ENCODE data around the gene SCAND1.
"Not testable (repeated sequence)": the region's sequence is repeated elsewhere in the genome, so short reads cannot be mapped to it uniquely, and the experiment has no call there.

Gene SCAND1

GRCh38 chr20:35956616-35957015 is 2.3 kb upstream of the SCAND1 start:
- Histone ChIP-seq H3K4me3 (ENCODE audit: low read depth in 1 of 2, low read length in 2 of 2) (no peak overlapping the region), H3K4me1 (ENCODE audit: control insufficient read depth in 1 of 2, insufficient read depth in 2 of 2, low read length in 2 of 2) (peaks cover 12 to 22% of the 10 kb centered on the region in 2 donors), H3K27me3 (ENCODE audit: low read depth, low read length) (no peaks in the 10 kb centered on the region), H3K27ac (ENCODE audit: low read length) (no peak overlapping the region), H3K36me3 (ENCODE audit: control insufficient read depth in 1 of 2, insufficient read depth in 2 of 2, low read length in 2 of 2) (peaks cover 0 to 4% of the 10 kb centered on the region in 2 donors), H3K9me3 (ENCODE audit: control insufficient read depth in 1 of 2, low read length in 2 of 2) (no peaks in the 10 kb centered on the region)

GRCh38 chr20:35954907-35955251 is 577 bp upstream of the SCAND1 start:
- peak overlapping the region; percentile 71 to 90 for H3K4me3 ChIP-seq (ENCODE audit: low read depth in 1 of 2, low read length in 2 of 2)
- no peaks in the 10 kb centered on the region for H3K27me3 ChIP-seq (ENCODE audit: low read depth, low read length)
- H3K36me3 ChIP-seq (ENCODE audit: control insufficient read depth in 1 of 2, insufficient read depth in 2 of 2, low read length in 2 of 2) = peaks cover 0 to 4% of the 10 kb centered on the region in 2 donors
- H3K4me1 ChIP-seq (ENCODE audit: control insufficient read depth in 1 of 2, insufficient read depth in 2 of 2, low read length in 2 of 2) = peaks cover 12 to 22% of the 10 kb centered on the region in 2 donors
- H3K9me3 ChIP-seq (ENCODE audit: control insufficient read depth in 1 of 2, low read length in 2 of 2) = no peaks in the 10 kb centered on the region
- peak overlapping the region; percentile 94 for H3K27ac ChIP-seq (ENCODE audit: low read length)

- Histone ChIP-seq H3K9me3 (ENCODE audit: control insufficient read depth in 1 of 2, low read length in 2 of 2) (no peaks in the 10 kb centered on the region), H3K4me3 (ENCODE audit: low read depth in 1 of 2, low read length in 2 of 2) (peak overlapping the region; percentile 71 to 90), H3K27me3 (ENCODE audit: low read depth, low read length) (no peaks in the 10 kb centered on the region), H3K27ac (ENCODE audit: low read length) (peak overlapping the region; percentile 94), H3K4me1 (ENCODE audit: control insufficient read depth in 1 of 2, insufficient read depth in 2 of 2, low read length in 2 of 2) (peaks cover 12 to 22% of the 10 kb centered on the region in 2 donors), H3K36me3 (ENCODE audit: control insufficient read depth in 1 of 2, insufficient read depth in 2 of 2, low read length in 2 of 2) (peaks cover 0 to 4% of the 10 kb centered on the region in 2 donors)
Measured at GRCh38 chr20:35953387-35954199, 709 bp downstream of the SCAND1 start.

- H3K9me3 ChIP-seq (ENCODE audit: control insufficient read depth in 1 of 2, low read length in 2 of 2) = no peaks in the 10 kb centered on the region
- H3K27me3 ChIP-seq (ENCODE audit: low read depth, low read length) = no peaks in the 10 kb centered on the region
- peak overlapping the region; percentile 71 to 90 for H3K4me3 ChIP-seq (ENCODE audit: low read depth in 1 of 2, low read length in 2 of 2)
- H3K4me1 ChIP-seq (ENCODE audit: control insufficient read depth in 1 of 2, insufficient read depth in 2 of 2, low read length in 2 of 2) = peaks cover 12 to 22% of the 10 kb centered on the region in 2 donors
- H3K36me3 ChIP-seq (ENCODE audit: control insufficient read depth in 1 of 2, insufficient read depth in 2 of 2, low read length in 2 of 2) = peaks cover 4 to 6% of the 10 kb centered on the region in 2 donors
- H3K27ac ChIP-seq (ENCODE audit: low read length) = peak overlapping the region; percentile 94
Measured at GRCh38 chr20:35952480-35953386, 1.6 kb downstream of the SCAND1 start.

GRCh38 chr20:35952080-35952479 is 2.2 kb downstream of the SCAND1 start:
- H3K27me3 ChIP-seq (ENCODE audit: low read depth, low read length); H3K27ac ChIP-seq (ENCODE audit: low read length); H3K9me3 ChIP-seq (ENCODE audit: control insufficient read depth in 1 of 2, low read length in 2 of 2); H3K4me3 ChIP-seq (ENCODE audit: low read depth in 1 of 2, low read length in 2 of 2): not testable (repeated sequence)
- H3K36me3 ChIP-seq (ENCODE audit: control insufficient read depth in 1 of 2, insufficient read depth in 2 of 2, low read length in 2 of 2) = peaks cover 8 to 11% of the 10 kb centered on the region in 2 donors
- peaks cover 12 to 22% of the 10 kb centered on the region in 2 donors for H3K4me1 ChIP-seq (ENCODE audit: control insufficient read depth in 1 of 2, insufficient read depth in 2 of 2, low read length in 2 of 2)

- Histone ChIP-seq H3K36me3 (ENCODE audit: control insufficient read depth in 1 of 2, insufficient read depth in 2 of 2, low read length in 2 of 2) (peaks cover 11 to 21% of the 10 kb centered on the region in 2 donors), H3K27ac (ENCODE audit: low read length) (no peak overlapping the region), H3K27me3 (ENCODE audit: low read depth, low read length) (no peaks in the 10 kb centered on the region), H3K9me3 (ENCODE audit: control insufficient read depth in 1 of 2, low read length in 2 of 2) (no peaks in the 10 kb centered on the region), H3K4me3 (ENCODE audit: low read depth in 1 of 2, low read length in 2 of 2) (no peak overlapping the region), H3K4me1 (ENCODE audit: control insufficient read depth in 1 of 2, insufficient read depth in 2 of 2, low read length in 2 of 2) (peaks cover 8 to 16% of the 10 kb centered on the region in 2 donors)
Measured at GRCh38 chr20:35950093-35950492, 4.2 kb downstream of the SCAND1 start.

GRCh38 chr20:35947907-35948306 is 6.4 kb downstream of the SCAND1 start:
- H3K4me1 ChIP-seq (ENCODE audit: control insufficient read depth in 1 of 2, insufficient read depth in 2 of 2, low read length in 2 of 2) = peaks cover 6 to 10% of the 10 kb centered on the region in 2 donors
- H3K27me3 ChIP-seq (ENCODE audit: low read depth, low read length) = no peaks in the 10 kb centered on the region
- no peaks in the 10 kb centered on the region for H3K9me3 ChIP-seq (ENCODE audit: control insufficient read depth in 1 of 2, low read length in 2 of 2)
- H3K36me3 ChIP-seq (ENCODE audit: control insufficient read depth in 1 of 2, insufficient read depth in 2 of 2, low read length in 2 of 2) = peaks cover 21 to 28% of the 10 kb centered on the region in 2 donors
- H3K4me3 ChIP-seq (ENCODE audit: low read depth in 1 of 2, low read length in 2 of 2) = no peak overlapping the region
- H3K27ac ChIP-seq (ENCODE audit: low read length) = no peak overlapping the region

- H3K27ac ChIP-seq (ENCODE audit: low read length) = no peak overlapping the region
- no peak overlapping the region for H3K4me3 ChIP-seq (ENCODE audit: low read depth in 1 of 2, low read length in 2 of 2)
- peaks cover 1 to 6% of the 10 kb centered on the region in 2 donors for H3K4me1 ChIP-seq (ENCODE audit: control insufficient read depth in 1 of 2, insufficient read depth in 2 of 2, low read length in 2 of 2)
- H3K9me3 ChIP-seq (ENCODE audit: control insufficient read depth in 1 of 2, low read length in 2 of 2) = no peaks in the 10 kb centered on the region
- peaks cover 21 to 29% of the 10 kb centered on the region in 2 donors for H3K36me3 ChIP-seq (ENCODE audit: control insufficient read depth in 1 of 2, insufficient read depth in 2 of 2, low read length in 2 of 2)
- H3K27me3 ChIP-seq (ENCODE audit: low read depth, low read length) = no peaks in the 10 kb centered on the region
Measured at GRCh38 chr20:35947489-35947888, 6.8 kb downstream of the SCAND1 start.

- no peak overlapping the region for H3K27ac ChIP-seq (ENCODE audit: low read length)
- peaks cover 37 to 67% of the 10 kb centered on the region in 2 donors for H3K36me3 ChIP-seq (ENCODE audit: control insufficient read depth in 1 of 2, insufficient read depth in 2 of 2, low read length in 2 of 2)
- H3K9me3 ChIP-seq (ENCODE audit: control insufficient read depth in 1 of 2, low read length in 2 of 2) = no peaks in the 10 kb centered on the region
- no peaks in the 10 kb centered on the region for H3K4me1 ChIP-seq (ENCODE audit: control insufficient read depth in 1 of 2, insufficient read depth in 2 of 2, low read length in 2 of 2)
- no peaks in the 10 kb centered on the region for H3K27me3 ChIP-seq (ENCODE audit: low read depth, low read length)
- no peak overlapping the region for H3K4me3 ChIP-seq (ENCODE audit: low read depth in 1 of 2, low read length in 2 of 2)
Measured at GRCh38 chr20:35942243-35942642, 12.1 kb downstream of the SCAND1 start.

- Histone ChIP-seq H3K27ac (ENCODE audit: low read length) (no peak overlapping the region), H3K4me3 (ENCODE audit: low read depth in 1 of 2, low read length in 2 of 2) (no peak overlapping the region), H3K27me3 (ENCODE audit: low read depth, low read length) (no peaks in the 10 kb centered on the region), H3K9me3 (ENCODE audit: control insufficient read depth in 1 of 2, low read length in 2 of 2) (no peaks in the 10 kb centered on the region), H3K4me1 (ENCODE audit: control insufficient read depth in 1 of 2, insufficient read depth in 2 of 2, low read length in 2 of 2) (no peaks in the 10 kb centered on the region), H3K36me3 (ENCODE audit: control insufficient read depth in 1 of 2, insufficient read depth in 2 of 2, low read length in 2 of 2) (peaks cover 37 to 63% of the 10 kb centered on the region in 2 donors)
Measured at GRCh38 chr20:35941620-35942019, 12.7 kb downstream of the SCAND1 start.

GRCh38 chr20:35939264-35939663 is 15.0 kb downstream of the SCAND1 start:
- Histone ChIP-seq H3K36me3 (ENCODE audit: control insufficient read depth in 1 of 2, insufficient read depth in 2 of 2, low read length in 2 of 2) (peaks cover 31 to 55% of the 10 kb centered on the region in 2 donors), H3K27me3 (ENCODE audit: low read depth, low read length) (no peaks in the 10 kb centered on the region), H3K4me1 (ENCODE audit: control insufficient read depth in 1 of 2, insufficient read depth in 2 of 2, low read length in 2 of 2) (no peaks in the 10 kb centered on the region), H3K4me3 (ENCODE audit: low read depth in 1 of 2, low read length in 2 of 2) (no peak overlapping the region), H3K9me3 (ENCODE audit: control insufficient read depth in 1 of 2, low read length in 2 of 2) (no peaks in the 10 kb centered on the region), H3K27ac (ENCODE audit: low read length) (no peak overlapping the region)

Measured in muscle layer of duodenum (tissue), 2 donors.